Glomerular visceral epithelial cell (primary cell): ENCODE measurements around the gene NRL.

ENCODE experiments used
- DNase-seq: peaks from one replicate; pipeline ENCODE4 v3.0.0-alpha.2; 2016; ENCODE audit errors: extremely low spot score

NRL gene

DNA sequence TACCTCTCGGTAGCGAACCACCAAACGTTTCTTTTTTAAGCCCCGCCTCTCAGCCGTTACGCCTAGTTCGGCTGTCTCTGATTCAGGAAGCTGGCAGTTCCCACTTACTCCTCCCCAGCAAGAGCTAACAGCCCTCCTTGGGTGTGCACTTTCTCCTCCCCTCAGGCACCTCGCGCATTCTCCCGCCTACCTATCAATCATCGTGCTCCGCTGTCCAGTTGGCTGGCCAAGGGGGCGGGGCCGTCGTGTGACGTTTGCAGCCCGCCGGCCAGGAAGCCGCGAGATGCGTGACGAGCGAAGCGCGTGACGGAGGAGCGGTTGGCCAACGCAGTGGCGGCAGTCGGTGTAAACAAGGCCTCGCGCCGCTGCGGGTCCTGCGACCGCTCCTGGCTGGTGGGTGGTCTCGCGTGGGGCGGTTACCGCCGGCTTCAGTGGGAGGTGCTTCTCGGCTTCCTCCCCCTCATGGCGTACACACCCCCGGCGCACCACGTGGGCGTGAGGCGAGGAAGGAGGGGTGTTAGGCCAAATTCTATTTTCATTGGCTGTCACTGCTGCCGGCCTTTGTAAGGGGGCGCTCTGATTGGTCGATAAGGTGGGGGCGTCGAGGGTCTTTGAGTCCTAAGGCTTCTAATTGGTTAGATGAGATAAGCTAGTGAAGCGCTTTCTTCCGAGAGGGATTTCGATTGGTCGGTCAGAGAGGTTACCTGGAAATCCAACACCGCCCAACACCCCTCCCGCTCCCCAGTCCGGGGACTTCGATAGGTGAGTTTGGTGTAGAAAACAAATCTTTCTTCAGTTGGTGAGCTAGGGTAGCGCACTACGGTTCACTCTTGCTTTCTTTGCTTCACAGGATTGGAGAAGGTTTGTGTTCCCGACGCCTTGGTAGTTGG, at the start of gene NRL, which contains the start of gene DCAF11:
NRL (minus strand) TSS at position 418 of the 890 bp plus-strand sequence. CDS start 32,101 bp downstream, outside the sequence.
DCAF11 (plus strand) TSS at position 246 of the 890 bp plus-strand sequence. CDS start 818 bp downstream, outside the sequence.
- DNase-seq = peak; percentile 100

DNA sequence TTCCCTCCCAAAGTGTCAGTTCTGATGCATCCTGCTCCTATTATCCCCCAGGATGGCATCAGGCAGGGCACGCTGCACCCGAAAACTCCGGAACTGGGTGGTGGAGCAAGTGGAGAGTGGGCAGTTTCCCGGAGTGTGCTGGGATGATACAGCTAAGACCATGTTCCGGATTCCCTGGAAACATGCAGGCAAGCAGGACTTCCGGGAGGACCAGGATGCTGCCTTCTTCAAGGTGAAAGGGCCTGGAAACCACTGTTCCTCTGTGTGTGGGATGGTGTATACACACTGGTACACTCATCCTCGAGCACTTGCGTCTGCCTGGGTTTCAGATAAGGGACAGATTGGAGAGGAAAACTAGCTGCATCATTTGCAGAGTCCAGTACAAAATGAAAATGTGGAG, 47.3 kb upstream of the NRL start:
- no peak for DNase-seq

DNA sequence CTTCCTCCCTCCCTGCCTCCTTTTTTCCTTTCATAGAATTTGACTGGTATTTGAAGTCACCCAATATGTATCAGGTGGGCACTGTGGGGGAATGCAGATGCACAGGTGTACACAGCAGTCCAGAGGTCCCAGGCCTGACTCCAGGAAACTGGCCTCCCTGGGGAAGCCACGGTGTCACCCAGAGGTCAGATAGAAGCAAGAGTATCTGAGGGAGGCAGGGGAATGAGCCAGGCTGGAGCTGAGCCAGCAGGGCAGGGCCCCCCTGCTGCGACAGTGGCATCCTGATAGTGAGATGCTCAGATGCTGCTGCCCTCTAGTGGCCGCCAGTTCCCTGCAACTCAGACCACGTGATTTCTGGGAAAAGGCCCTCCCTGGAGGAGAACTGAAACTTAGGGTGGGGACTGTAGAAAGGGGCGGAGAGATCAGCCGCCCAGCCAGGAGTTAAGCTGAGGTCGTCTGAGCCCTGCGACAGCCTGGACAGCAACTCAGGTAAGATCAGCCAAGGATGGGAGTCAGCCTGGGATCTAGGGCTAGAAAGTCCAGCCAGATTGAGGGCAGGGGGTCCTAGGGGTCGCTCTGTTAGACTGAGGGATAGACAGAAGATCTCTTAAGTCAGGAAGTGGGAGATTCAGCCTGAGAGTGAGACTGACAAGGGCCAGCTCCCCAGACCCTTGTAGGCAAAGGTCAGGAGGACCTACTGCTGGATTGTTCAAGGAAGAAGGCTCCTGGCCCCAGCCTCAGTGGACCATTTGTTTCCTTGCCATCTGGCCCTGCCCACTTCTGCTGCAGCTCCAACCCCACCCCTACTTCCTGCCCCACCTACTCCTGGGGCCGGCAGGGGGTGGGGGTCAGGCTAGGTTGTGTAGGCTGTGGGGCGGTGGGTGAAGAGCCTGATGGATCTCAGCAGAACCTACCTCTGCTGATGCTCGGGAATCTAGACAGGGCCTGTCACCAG, 46.4 kb upstream of the NRL start, which contains the start of gene IRF9:
IRF9 (plus strand) TSS at position 416 of the 955 bp plus-strand sequence. CDS start 880 bp downstream, outside the sequence.
- DNase-seq = peak; percentile 99

DNA sequence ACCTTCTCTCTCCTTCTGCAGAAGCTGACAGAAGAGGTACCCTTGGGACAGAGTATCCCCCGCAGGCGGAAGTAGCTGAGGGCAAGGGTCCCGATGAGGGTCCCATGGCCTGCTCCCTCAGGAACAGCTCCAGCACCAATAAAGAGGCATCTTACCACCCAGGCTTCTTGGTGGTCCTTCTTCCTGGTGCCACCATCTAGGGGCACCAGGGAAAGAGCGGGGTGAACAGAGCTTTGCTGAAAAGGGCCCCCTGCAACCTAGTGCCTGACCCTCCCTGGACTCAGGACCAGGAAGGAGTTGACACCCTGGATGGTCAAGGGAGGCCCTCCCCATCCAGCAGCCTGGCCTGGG, 45.7 kb upstream of the NRL start:
- DNase-seq = no peak

DNA sequence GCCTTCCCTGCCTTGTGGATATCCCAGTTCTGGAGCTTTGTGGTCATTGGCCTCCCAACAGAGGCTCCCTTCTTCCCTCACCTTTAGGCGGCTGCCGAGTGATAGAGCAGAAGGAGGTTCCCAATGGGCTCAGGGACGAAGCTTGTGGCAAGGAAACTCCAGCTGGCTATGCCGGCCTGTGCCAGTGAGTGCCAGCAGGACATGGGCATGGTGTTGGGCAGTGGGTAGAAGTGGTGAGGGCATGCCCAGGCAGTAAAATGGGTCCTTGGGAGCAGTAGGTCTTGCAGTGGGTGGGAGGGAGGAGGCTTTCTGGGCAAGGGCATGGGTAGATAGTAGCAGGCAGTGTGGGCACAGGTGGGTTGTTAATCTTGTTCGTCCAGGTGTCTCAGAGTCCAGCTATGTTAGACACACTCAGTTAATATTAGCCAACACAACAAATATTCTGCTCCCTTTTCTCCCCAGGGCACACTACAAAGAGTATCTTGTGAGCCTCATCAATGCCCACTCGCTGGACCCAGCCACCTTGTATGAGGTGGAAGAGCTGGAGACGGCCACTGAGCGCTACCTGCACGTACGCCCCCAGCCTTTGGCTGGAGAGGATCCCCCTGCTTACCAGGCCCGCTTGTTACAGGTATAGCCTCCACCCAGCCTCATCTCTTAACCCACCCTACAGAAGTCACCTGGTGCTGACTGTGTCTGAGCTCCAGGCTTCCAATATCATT, 45.2 kb upstream of the NRL start:
- no peak for DNase-seq

DNA sequence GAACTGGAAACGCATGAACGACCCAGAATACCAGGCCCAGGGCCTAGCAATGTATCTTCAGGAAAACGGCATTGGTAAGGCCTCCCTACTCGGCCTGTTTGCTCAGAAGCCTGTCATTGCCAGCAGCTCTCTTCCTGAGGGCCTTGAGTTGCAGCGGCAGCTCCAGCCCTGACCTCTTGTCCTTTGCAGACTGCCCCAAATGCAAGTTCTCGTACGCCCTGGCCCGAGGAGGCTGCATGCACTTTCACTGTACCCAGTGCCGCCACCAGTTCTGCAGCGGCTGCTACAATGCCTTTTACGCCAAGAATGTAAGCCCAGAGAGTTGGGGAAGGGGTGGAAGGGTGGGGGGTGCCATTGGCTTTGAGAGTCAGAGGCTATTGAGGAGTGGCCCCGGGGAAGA, 42.6 kb upstream of the NRL start:
- DNase-seq = no peak

DNA sequence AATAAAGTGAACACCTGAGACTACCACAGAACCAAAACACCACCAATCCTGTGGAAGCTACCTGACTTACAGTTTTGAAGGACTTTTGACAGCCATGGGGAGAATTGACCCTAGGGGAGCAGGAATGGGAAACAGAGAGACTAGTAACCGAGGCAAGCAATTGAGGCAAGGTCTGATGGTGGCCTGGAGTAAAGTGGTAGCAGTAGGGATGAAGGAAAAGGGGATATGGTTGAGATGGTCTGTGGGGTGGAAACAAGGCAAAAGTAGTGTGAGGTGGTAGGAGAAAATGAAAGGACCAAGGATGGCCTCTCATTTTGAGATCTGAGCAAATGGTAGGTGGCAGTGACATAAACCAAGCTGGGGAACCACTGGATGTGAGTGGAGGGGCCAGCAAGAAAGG, 42.1 kb upstream of the NRL start:
- no peak for DNase-seq

DNA sequence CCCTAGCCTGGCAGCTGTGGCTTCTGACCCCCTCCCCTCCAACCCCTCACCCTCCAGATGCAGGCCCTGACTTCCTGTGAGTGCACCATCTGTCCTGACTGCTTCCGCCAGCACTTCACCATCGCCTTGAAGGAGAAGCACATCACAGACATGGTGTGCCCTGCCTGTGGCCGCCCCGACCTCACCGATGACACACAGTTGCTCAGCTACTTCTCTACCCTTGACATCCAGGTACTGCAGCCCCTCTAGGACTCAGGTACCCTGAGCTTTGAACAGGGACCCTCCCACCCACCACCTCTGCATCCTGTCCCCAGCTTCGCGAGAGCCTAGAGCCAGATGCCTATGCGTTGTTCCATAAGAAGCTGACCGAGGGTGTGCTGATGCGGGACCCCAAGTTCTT, 40.4 kb upstream of the NRL start:
- no peak for DNase-seq

DNA sequence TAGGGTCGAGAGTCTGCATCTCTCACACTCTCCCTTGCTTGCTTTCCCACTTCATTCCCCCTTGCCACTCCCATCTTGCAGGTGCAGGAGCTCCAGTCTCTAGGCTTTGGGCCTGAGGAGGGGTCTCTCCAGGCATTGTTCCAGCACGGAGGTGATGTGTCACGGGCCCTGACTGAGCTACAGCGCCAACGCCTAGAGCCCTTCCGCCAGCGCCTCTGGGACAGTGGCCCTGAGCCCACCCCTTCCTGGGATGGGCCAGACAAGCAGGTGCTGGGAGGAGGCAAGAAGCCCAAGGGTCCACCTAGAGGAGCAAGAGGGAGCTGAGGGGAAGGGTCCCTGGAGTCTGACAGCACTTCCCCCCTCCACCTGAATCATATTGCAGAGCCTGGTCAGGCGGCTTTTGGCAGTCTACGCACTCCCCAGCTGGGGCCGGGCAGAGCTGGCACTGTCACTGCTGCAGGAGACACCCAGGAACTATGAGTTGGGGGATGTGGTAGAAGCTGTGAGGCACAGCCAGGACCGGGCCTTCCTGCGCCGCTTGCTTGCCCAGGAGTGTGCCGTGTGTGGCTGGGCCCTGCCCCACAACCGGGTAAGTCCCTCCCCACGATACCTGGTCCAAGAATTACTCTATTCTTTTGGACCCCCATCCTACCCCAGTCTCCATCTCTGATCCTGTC, 36.8 kb upstream of the NRL start:
- no peak for DNase-seq

DNA sequence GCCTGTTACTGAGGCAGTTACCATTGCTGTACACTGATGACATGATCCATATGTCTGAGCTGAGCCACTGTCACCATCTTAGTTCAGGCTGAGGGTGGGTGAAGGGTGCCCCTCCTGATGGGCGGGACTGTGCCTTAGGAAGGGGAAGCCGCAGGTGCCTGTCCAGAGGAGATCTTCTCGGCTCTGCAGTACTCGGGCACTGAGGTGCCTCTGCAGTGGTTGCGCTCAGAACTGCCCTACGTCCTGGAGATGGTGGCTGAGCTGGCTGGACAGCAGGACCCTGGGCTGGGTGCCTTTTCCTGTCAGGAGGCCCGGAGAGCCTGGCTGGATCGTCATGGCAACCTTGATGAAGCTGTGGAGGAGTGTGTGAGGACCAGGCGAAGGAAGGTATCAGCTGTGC, 36.2 kb upstream of the NRL start:
- DNase-seq = no peak

DNA sequence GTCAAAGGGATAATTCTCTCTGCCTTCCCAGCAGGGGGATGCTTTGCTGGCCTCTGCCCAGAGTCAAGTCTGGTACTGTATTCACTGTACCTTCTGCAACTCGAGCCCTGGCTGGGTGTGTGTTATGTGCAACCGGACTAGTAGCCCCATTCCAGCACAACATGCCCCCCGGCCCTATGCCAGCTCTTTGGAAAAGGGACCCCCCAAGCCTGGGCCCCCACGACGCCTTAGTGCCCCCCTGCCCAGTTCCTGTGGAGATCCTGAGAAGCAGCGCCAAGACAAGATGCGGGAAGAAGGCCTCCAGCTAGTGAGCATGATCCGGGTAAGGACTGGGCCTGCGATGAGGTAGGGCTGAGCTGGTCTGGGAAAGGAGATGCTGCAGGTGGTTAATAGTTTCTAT, 35.8 kb upstream of the NRL start:
- no peak for DNase-seq

DNA sequence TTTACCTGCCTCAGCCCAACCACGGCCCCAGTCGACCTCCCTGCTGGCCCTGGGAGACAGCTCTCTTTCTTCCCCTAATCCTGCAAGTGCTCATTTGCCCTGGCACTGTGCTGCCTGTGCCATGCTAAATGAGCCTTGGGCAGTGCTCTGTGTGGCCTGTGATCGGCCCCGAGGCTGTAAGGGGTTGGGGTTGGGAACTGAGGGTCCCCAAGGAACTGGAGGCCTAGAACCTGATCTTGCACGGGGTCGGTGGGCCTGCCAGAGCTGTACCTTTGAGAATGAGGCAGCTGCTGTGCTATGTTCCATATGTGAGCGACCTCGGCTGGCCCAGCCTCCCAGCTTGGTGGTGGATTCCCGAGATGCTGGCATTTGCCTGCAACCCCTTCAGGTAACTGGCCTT, 35.3 kb upstream of the NRL start:
- DNase-seq = no peak

DNA sequence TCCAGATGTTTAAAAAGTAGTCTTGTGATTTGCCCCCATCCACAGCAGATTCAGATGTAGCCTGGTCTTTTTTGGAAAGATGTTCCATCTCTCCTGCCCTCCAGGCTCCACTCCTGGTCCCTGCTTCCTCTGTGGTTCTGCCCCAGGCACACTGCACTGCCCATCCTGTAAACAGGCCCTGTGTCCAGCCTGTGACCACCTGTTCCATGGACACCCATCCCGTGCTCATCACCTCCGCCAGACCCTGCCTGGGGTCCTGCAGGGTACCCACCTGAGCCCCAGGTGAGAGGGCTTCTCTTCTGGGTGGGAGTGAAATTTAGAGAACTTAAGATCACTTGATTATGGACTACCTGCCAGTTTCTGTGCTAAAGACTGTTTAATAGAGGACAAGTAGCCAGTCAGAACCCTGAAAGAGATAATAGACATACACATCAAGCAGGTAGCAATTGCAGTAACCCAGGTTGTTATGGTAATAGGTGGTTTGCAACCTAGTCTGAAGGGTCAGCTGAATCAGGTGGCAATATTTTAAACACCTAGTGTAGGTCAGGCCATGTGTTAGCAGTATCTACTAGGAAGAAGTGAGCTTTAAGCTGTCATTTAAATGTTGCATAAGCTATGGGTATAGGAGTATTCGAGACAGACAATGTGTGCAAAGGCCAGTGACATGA, 34.7 kb upstream of the NRL start:
- no peak for DNase-seq

DNA sequence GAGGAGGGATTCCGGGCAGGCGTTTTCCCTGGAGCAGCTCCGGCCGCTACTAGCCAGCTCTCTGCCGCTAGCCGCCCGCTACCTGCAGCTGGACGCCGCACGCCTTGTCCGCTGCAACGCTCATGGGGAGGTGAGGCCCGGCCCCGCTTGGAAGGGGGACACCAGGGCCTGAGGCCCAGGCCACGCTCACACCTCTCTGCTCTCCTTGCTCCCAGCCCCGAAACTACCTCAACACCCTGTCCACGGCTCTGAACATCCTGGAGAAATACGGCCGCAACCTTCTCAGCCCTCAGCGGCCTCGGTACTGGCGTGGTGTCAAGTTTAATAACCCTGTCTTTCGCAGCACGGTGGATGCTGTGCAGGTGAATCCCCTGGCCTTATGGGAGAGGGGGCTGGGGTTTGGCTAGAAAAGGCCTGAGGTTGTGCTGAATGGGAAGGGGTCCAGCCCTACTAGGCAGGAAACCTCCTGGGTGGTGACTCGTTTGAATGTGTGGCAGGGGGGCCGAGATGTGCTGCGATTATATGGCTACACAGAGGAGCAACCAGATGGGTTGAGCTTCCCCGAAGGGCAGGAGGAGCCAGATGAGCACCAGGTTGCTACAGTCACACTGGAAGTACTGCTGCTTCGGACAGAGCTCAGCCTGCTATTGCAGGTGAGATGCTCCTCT, 33.1 kb upstream of the NRL start:
- DNase-seq = no peak

DNA sequence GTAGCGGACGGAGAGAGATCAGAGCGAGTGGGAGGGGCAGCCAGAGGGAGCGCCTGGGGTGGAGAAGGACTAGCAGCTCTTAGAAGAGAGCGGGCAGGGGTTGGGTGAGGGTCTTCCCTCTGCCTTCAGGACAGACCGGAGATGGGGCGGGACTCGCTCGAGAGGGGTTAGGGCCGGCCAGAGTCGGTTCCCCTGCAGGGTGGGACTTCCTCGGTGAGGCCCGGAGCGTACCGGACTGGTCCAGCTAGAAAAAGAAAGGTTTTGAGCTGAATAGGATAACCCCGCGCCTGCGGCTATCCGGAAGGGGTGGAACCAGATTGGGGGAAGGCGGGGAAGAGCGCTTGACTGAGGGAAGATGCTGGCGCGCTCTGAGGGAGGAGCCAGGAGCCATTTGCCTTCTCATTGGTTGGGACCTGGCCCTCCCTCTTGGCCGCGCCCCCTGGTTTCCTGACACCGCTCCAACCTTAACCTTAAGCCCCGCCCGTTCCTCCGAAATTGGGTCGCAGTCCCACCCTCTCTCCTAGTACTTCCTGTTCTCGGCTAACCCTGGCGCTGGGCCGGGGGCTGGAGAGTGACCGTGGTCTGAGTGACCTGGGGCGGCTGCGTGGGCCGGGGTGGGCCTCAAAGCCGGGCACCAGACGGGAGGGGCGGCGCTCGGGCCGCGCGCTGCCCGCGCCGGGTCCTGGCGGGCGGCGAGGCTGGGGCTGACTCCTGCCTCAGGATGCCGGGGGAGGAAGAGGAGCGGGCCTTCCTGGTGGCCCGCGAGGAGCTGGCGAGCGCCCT, 32.4 kb upstream of the NRL start, which contains the start of gene RNF31:
RNF31 (plus strand) TSS at position 521 of the 783 bp plus-strand sequence; CDS start at position 722, 201 bp downstream.
- peak; percentile 98 for DNase-seq

DNA sequence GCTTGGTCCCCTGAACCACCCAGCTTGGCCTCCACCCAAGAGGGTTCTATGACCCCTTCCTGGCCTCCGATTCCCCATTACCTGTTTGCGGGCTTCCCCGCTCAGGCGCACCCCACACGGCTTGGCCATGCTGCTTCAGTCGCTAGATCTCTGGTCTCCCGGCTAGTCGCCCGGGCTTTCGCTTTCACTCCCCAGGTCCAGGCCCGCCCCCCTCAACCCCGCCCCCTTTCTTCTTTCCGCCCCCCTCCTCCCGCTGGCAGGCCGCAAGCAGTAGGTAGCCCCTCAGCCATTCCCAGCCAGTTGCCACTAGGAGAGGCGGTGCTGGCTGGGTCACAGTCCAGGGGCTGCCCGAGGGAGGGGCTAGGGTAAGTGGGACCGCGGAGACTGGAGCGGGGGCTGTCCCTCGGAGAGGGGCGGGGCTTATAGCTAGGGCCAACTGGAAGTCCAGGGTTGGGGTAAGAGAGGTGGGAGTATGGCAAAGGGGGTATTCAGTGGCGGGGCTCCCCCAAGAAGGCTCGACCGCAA, 31.8 kb upstream of the NRL start, which contains the start of gene PSME2:
PSME2 (minus strand) TSS at position 158 of the 525 bp plus-strand sequence; CDS start at position 129, 29 bp downstream.
- peak; percentile 99 for DNase-seq

DNA sequence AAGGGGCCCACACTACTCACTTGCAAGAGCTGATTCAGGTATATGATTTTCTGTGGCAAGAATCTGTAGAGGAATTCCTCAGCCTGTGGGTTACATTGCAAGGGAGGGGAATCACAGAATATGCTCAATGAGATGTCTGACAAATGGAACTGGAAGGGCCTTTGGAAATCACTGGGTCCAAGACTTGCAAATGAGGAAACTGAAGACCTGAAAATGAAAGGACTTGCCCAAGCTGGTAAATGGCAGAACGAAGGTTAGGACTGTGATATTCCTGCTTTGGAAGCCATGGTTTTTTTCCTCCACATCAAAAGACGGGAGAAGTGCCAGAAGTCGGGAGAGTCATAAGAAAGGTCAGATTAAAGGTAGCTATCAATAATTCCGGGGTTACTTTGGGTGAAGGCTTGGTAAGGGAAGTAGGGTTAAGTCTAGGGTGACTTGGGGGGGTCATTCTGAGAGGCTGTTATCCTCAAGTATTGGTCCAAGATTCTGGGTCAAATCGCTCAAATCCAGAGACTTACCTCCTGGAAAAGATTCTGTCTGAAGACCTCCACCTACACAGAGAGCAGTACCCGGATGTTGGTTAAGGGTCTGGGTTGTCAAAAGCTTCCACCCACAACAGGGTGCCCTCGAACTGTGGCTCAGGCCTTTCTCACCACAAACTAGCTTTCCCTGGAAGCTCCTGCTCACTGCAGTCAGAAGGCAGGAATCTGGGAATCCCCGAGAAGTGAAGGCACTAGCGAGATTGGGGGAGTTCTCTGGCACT, 31.1 kb upstream of the NRL start:
- DNase-seq = no peak

DNA sequence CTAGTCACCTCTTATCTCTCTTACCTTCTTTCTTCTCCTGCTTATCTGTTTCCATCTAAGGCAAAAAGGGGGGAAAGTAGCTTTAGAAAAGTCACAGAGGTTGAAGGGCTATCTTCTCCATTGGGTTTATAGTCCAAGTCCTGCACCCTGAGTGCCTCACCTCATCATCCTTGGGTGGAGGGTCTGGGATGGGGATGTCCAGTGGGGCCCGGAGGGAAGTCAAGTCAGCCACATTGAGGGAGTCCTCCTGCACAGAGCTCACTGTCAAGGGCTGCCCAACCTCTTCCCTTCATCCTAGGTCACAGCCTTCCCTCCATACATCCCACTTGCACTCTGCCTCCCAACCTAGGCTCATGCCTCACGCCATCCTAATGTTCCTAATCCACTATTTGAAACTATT, 30.5 kb upstream of the NRL start:
- no peak for DNase-seq
